Endothelial cell of umbilical vein (primary cell): ENCODE measurements around the gene DHDDS. TPM values are rescaled to one million over a fixed set of nuclear protein-coding genes. Genes with fewer than 3 reads are reported as not detected.

ENCODE experiments used
- BruUV-seq: library from RNA; stranded (reverse); fragments of 400-500 nt; replicated peaks from 2 replicates; lab custom pipeline; 2021; lab: Mats Ljungman, UMichigan
- CTCF ChIA-PET: fragments of 300-600, 350-600 bp; sonication (Branson Sonifier 250); formaldehyde crosslinking; loops from one replicate; lab custom pipeline; 2021; ENCODE audit warnings: antibody characterized with exemption, inconsistent platforms; lab: Charles Lee
- POLR2A ChIA-PET: fragments of 300-600, 350-600 bp; sonication (Branson Sonifier 250); formaldehyde crosslinking; loops from one replicate; lab custom pipeline; 2021; ENCODE audit warnings: antibody characterized with exemption, inconsistent platforms; lab: Charles Lee
- DNase-seq: peaks from one replicate; pipeline ENCODE4 v3.0.0-alpha.2; 2011; ENCODE audit warnings: low read depth, low spot score
- FAIRE-seq: peaks from 2 replicates; lab custom pipeline; 2011; peaks lifted over from hg19 to GRCh38; lab: Jason Lieb, UNC
- H2AFZ ChIP-seq: 2 replicates; pipeline ENCODE4 v1.6.0; 2012; ENCODE audit warnings: low read depth, low read length, control low read depth, inconsistent platforms
- H3K27ac ChIP-seq: 2 replicates; pipeline ENCODE4 v1.5.1; 2011; ENCODE audit warnings: low read depth, mild to moderate bottlenecking, control low read depth, low read length, moderate library complexity; ENCODE audit not compliant: insufficient read depth
- H3K27me3 ChIP-seq, 2 experiments: 2 replicates each; pipeline versions ENCODE4 v1.6.0 to v1.6.1; 2011; ENCODE audit warnings: low read length in 2 of 2, mixed read lengths in 1 of 2; ENCODE audit not compliant: control insufficient read depth in 2 of 2, insufficient read depth in 2 of 2
- H3K36me3 ChIP-seq, 2 experiments: 2 replicates in 1 of 2; 3 replicates in 1 of 2; pipeline ENCODE4 v1.5.1; 2011; ENCODE audit warnings: low read length in 2 of 2, mild to moderate bottlenecking in 1 of 2, moderate library complexity in 1 of 2; ENCODE audit not compliant: control insufficient read depth in 2 of 2, insufficient read depth in 2 of 2; ENCODE audit errors: extremely low read depth in 1 of 2
- H3K4me1 ChIP-seq: 3 replicates; pipeline ENCODE4 v1.5.1; 2011; ENCODE audit warnings: mild to moderate bottlenecking, low read length; ENCODE audit not compliant: control insufficient read depth, insufficient read depth; ENCODE audit errors: extremely low read depth
- H3K4me2 ChIP-seq: 2 replicates; pipeline ENCODE4 v1.6.1; 2011; ENCODE audit warnings: low read length, control low read depth, mixed read lengths; ENCODE audit not compliant: insufficient read depth
- H3K4me3 ChIP-seq, 3 experiments: fragments of 200-600 bp in 1 of 3; sonication (generic), shearing (Covaris generic) in 1 of 3; replicated peaks in 1 of 3; 2 replicates each; pipeline ENCODE4 v1.5.1; 2011 to 2016; ENCODE audit warnings: control low read depth in 3 of 3, low read length in 3 of 3, mild to moderate bottlenecking in 2 of 3, inconsistent platforms in 1 of 3, low read depth in 1 of 3, moderate library complexity in 1 of 3; ENCODE audit not compliant: insufficient read depth in 1 of 3
- H3K79me2 ChIP-seq: 2 replicates; pipeline ENCODE4 v1.6.0; 2012; ENCODE audit warnings: low read length, inconsistent platforms; ENCODE audit not compliant: control insufficient read depth, insufficient read depth
- H3K9ac ChIP-seq: replicated peaks from 2 replicates; pipeline ENCODE3; 2011; ENCODE audit warnings: low read length, control low read depth; ENCODE audit not compliant: insufficient read depth; ENCODE audit errors: extremely low read depth
- H3K9me1 ChIP-seq: replicated peaks from 3 replicates; pipeline ENCODE4 v1.6.0; 2011; ENCODE audit warnings: mild to moderate bottlenecking, low read length; ENCODE audit not compliant: control insufficient read depth, insufficient read depth; ENCODE audit errors: extremely low read depth
- H3K9me3 ChIP-seq: replicated peaks from 2 replicates; pipeline ENCODE4 v1.5.1; 2012; ENCODE audit warnings: low read length, inconsistent platforms; ENCODE audit not compliant: control insufficient read depth, insufficient read depth
- H4K20me1 ChIP-seq: replicated peaks from 2 replicates; pipeline ENCODE3; 2011; ENCODE audit warnings: mild to moderate bottlenecking, low read length; ENCODE audit not compliant: control insufficient read depth, insufficient read depth; ENCODE audit errors: extremely low read depth
- EZH2 ChIP-seq: IDR thresholded peaks from 2 replicates; pipeline ENCODE4 v1.6.1; 2012; ENCODE audit warnings: borderline replicate concordance, low read depth, mild to moderate bottlenecking, moderate library complexity, low read length, inconsistent platforms; ENCODE audit not compliant: severe bottlenecking
- FOS ChIP-seq: IDR thresholded peaks from 2 replicates; pipeline ENCODE4 v1.6.1; 2011; ENCODE audit warnings: mild to moderate bottlenecking, low read length, moderate library complexity, borderline replicate concordance; ENCODE audit not compliant: insufficient read depth
- GATA2 ChIP-seq: IDR thresholded peaks from 2 replicates; pipeline ENCODE4 v1.7.0; 2011; ENCODE audit warnings: low read depth, mild to moderate bottlenecking, moderate library complexity, mixed read lengths, low read length; ENCODE audit not compliant: insufficient read length, insufficient read depth
- JUN ChIP-seq: IDR thresholded peaks from 2 replicates; pipeline ENCODE4 v1.6.1; 2011; ENCODE audit warnings: borderline replicate concordance, low read depth; ENCODE audit not compliant: insufficient read length, insufficient read depth
- MYC ChIP-seq: IDR thresholded peaks from one replicate; pipeline ENCODE4 v1.6.1; 2011; ENCODE audit warnings: mild to moderate bottlenecking, low read depth, low read length
- POLR2A ChIP-seq: IDR thresholded peaks from 2 replicates; pipeline ENCODE4 v1.6.1; 2012; ENCODE audit warnings: low read depth, mild to moderate bottlenecking, control low read depth, low read length
- POLR2AphosphoS5 ChIP-seq: IDR thresholded peaks from 2 replicates; pipeline ENCODE4 v1.6.1; 2012; ENCODE audit warnings: low read depth, mild to moderate bottlenecking, control low read depth, low read length, moderate library complexity; ENCODE audit not compliant: insufficient read depth
- dilution Hi-C: fragments of 300-500 bp; cut with MboI; formaldehyde crosslinking; loops from one replicate; pipeline ENCODE4 v1.15.0; 2019; ENCODE audit warnings: low sequenced_read_pairs; ENCODE audit not compliant: extremely low pct_ligation_motif_present
- intact Hi-C: fragments of 100-400 bp; cut with micrococcal nuclease; formaldehyde crosslinking; loops from one replicate; pipeline ENCODE4 v1.10.0; 2022
- polyA plus RNA-seq, 4 experiments: library from polyadenylated mRNA; depleted of rRNA in 3 of 4; stranded (reverse) in 3 of 4; unstranded in 1 of 4; fragments of >200 nt; gene quantifications; 2 replicates each; pipeline versions ENCODE4 v1.2.1 to v1.2.3, GENCODE V29; 2011 to 2012; ENCODE audit warnings: missing spikeins in 1 of 4
- total RNA-seq: library from RNA; stranded (reverse); gene quantifications from 2 replicates; pipeline ENCODE4 v1.2.3, GENCODE V29; 2021
- TF ChIP-seq, protein P1 (sequence below): IDR thresholded peaks from 2 replicates; pipeline ENCODE4 v1.6.1; 2011; ENCODE audit not compliant: insufficient read depth, insufficient read length
- TF ChIP-seq, protein P2 (sequence below), 2 donors: IDR thresholded peaks; 1 replicate in 1 of 2; 2 replicates in 1 of 2; pipeline ENCODE4 v1.5.1; 2011; ENCODE audit warnings: low read length in 2 of 2, mild to moderate bottlenecking in 2 of 2, moderate library complexity in 2 of 2, control low read depth in 1 of 2, inconsistent platforms in 1 of 2, low read depth in 1 of 2; ENCODE audit not compliant: insufficient read depth in 1 of 2; ENCODE audit errors: extremely low read depth in 1 of 2

Gene DHDDS
- total and polyA plus RNA-seq, 2 donors (not counting 3 experiments of a cell fraction or from before 2014, with no cell fraction given), result 51.3 to 70.7 TPM

DNA sequence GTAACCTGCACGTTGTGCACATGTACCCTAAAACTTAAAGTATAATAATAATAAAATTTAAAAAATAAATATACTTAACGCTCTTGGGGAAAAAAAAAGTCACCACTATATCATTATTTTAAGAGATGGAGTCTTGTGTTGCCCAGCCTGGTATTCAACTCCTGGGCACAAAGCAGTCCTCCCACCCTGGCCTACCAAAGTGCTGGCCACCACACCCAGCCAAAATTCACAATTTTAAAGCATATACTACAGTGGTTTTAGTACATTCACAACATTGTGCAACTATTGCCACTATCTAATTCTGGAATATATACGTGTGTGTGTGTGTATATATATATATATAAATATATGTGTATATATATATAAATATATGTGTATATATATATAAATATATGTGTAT lies 46.0 kb downstream of the DHDDS start:
- H3K9me1 ChIP-seq, result no peaks in the 10 kb centered on the region
- no peak overlapping the region for H3K27ac ChIP-seq
- CTCF ChIA-PET, result no interaction called here
- peaks cover 15% of the 10 kb centered on the region for H3K4me1 ChIP-seq
- H2AFZ ChIP-seq, result no peak overlapping the region
- BruUV-seq, result no TSS peak
- intact Hi-C loops, result no loop called here
- peaks cover 16% of the 10 kb centered on the region for H3K79me2 ChIP-seq
- no peak overlapping the region for H3K9ac ChIP-seq
- dilution Hi-C loops, result no loop called here
- peaks cover 3% of the 10 kb centered on the region for H4K20me1 ChIP-seq
- no peak for FAIRE-seq
- H3K27me3 ChIP-seq, result no peaks in the 10 kb centered on the region
- H3K4me3 ChIP-seq, result no peak overlapping the region
- no peaks in the 10 kb centered on the region for H3K9me3 ChIP-seq
- POLR2A ChIA-PET, result no interaction called here
- H3K4me2 ChIP-seq, result no peak overlapping the region
- TF ChIP-seq EZH2 (no peak), POLR2AphosphoS5 (no peak), MYC (no peak), FOS (no peak), JUN (no peak), POLR2A (no peak), GATA2 (no peak)
- TF ChIP-seq, protein P1, sequence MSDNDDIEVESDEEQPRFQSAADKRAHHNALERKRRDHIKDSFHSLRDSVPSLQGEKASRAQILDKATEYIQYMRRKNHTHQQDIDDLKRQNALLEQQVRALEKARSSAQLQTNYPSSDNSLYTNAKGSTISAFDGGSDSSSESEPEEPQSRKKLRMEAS, result no peak
- TF ChIP-seq, protein P2, sequence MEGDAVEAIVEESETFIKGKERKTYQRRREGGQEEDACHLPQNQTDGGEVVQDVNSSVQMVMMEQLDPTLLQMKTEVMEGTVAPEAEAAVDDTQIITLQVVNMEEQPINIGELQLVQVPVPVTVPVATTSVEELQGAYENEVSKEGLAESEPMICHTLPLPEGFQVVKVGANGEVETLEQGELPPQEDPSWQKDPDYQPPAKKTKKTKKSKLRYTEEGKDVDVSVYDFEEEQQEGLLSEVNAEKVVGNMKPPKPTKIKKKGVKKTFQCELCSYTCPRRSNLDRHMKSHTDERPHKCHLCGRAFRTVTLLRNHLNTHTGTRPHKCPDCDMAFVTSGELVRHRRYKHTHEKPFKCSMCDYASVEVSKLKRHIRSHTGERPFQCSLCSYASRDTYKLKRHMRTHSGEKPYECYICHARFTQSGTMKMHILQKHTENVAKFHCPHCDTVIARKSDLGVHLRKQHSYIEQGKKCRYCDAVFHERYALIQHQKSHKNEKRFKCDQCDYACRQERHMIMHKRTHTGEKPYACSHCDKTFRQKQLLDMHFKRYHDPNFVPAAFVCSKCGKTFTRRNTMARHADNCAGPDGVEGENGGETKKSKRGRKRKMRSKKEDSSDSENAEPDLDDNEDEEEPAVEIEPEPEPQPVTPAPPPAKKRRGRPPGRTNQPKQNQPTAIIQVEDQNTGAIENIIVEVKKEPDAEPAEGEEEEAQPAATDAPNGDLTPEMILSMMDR (IDR thresholded peaks at IDR 0.05; ENCODE audit: extremely low read depth in 1 of 2, insufficient read depth in 1 of 2, low read depth in 1 of 2, low read length in 2 of 2), result no peak
- peaks cover 11 to 16% of the 10 kb centered on the region in 2 experiments for H3K36me3 ChIP-seq
- DNase-seq, result no peak
